H1 (cell line): Measurements from ENCODE around the gene SH2D4B. TPM values are rescaled to one million over a fixed set of nuclear protein-coding genes. Genes with fewer than 3 reads are reported as not detected.
A peak's percentile ranks its signal among the peaks of the same experiment; 100 is the strongest.

Experiments used
- CTCF ChIA-PET: fragments of 300-600 bp; sonication (Branson Sonifier 250); formaldehyde crosslinking; loops from one replicate; lab custom pipeline; 2021; ENCODE audit not compliant: partially characterized antibody; lab: Charles Lee
- POLR2A ChIA-PET: fragments of 300-600 bp; sonication (Branson Sonifier 250); formaldehyde crosslinking; loops from one replicate; lab custom pipeline; 2021; ENCODE audit warnings: inconsistent platforms; ENCODE audit not compliant: partially characterized antibody; lab: Charles Lee
- DNase-seq, 2 experiments: peaks; one replicate each; pipeline versions ENCODE4 v3.0.0 to v3.0.0-alpha.2; 2010 to 2022; ENCODE audit warnings: low spot score in 2 of 2, low read depth in 1 of 2, mixed read lengths in 1 of 2
- FAIRE-seq: peaks from 2 replicates; lab custom pipeline; 2011; peaks lifted over from hg19 to GRCh38; lab: Jason Lieb, UNC
- H2AFZ ChIP-seq: 2 replicates; pipeline ENCODE4 v1.8.1; 2012; ENCODE audit warnings: low read length, inconsistent platforms
- H2AK5ac ChIP-seq: 2 replicates; pipeline ENCODE4 v1.6.1; 2013; ENCODE audit warnings: low read depth, low read length
- H2BK120ac ChIP-seq: replicated peaks from 2 replicates; pipeline ENCODE3; 2013; ENCODE audit warnings: low read depth, low read length, inconsistent platforms
- H2BK12ac ChIP-seq: 2 replicates; pipeline ENCODE4 v1.6.1; 2013; ENCODE audit warnings: low read depth, low read length
- H2BK15ac ChIP-seq: 2 replicates; pipeline ENCODE4 v1.6.1; 2013; ENCODE audit warnings: low read length
- H2BK20ac ChIP-seq: 2 replicates; pipeline ENCODE4 v1.6.1; 2013; ENCODE audit warnings: low read length
- H2BK5ac ChIP-seq: 2 replicates; pipeline ENCODE4 v1.6.1; 2013; ENCODE audit warnings: low read depth, low read length
- H3K14ac ChIP-seq: 2 replicates; pipeline ENCODE4 v1.6.1; 2013; ENCODE audit warnings: inconsistent platforms; ENCODE audit not compliant: insufficient read length
- H3K18ac ChIP-seq: 2 replicates; pipeline ENCODE4 v1.6.1; 2013; ENCODE audit warnings: low read length; ENCODE audit errors: extremely low read depth
- H3K23ac ChIP-seq: 2 replicates; pipeline ENCODE4 v1.6.1; 2013; ENCODE audit warnings: inconsistent platforms; ENCODE audit not compliant: insufficient read length
- H3K23me2 ChIP-seq: 2 replicates; pipeline ENCODE4 v1.6.1; 2013; ENCODE audit warnings: low read depth, low read length
- H3K27ac ChIP-seq: 2 replicates; pipeline ENCODE4 v1.6.1; 2011; ENCODE audit warnings: low read depth, low read length, inconsistent platforms
- H3K27me3 ChIP-seq, 4 experiments: replicated peaks in 1 of 4; 1 replicate in 1 of 4; 2 replicates in 3 of 4; pipeline versions ENCODE4 v1.6.1 to v1.8.1; 2011 to 2013; ENCODE audit warnings: low read length in 3 of 4, mild to moderate bottlenecking in 3 of 4, inconsistent platforms in 2 of 4, mixed read lengths in 2 of 4, moderate library complexity in 1 of 4; ENCODE audit not compliant: control insufficient read depth in 3 of 4, insufficient read depth in 3 of 4; ENCODE audit errors: extremely low read depth in 1 of 4
- H3K36me3 ChIP-seq, 4 experiments: 2 replicates each; pipeline versions ENCODE4 v1.6.1 to v1.8.1; 2011 to 2013; ENCODE audit warnings: mild to moderate bottlenecking in 4 of 4, low read length in 3 of 4, moderate library complexity in 2 of 4, control low read depth in 1 of 4, inconsistent platforms in 1 of 4; ENCODE audit not compliant: insufficient read depth in 4 of 4, control insufficient read depth in 2 of 4
- H3K4ac ChIP-seq: replicated peaks from 2 replicates; pipeline ENCODE3; 2013; ENCODE audit warnings: low read length, low read depth, mixed read lengths, inconsistent platforms; ENCODE audit not compliant: insufficient read length
- H3K4me1 ChIP-seq, 4 experiments: replicated peaks in 1 of 4; 1 replicate in 1 of 4; 2 replicates in 3 of 4; pipeline versions ENCODE4 v1.6.1 to v1.8.1; 2011 to 2013; ENCODE audit warnings: low read length in 3 of 4, inconsistent platforms in 2 of 4, mixed read lengths in 1 of 4; ENCODE audit not compliant: insufficient read depth in 4 of 4, control insufficient read depth in 3 of 4
- H3K4me2 ChIP-seq, 2 experiments: 2 replicates each; pipeline versions ENCODE4 v1.6.1 to v1.8.1; 2011 to 2013; ENCODE audit warnings: low read depth in 2 of 2, low read length in 2 of 2, control low read depth in 1 of 2, inconsistent platforms in 1 of 2, mild to moderate bottlenecking in 1 of 2; ENCODE audit not compliant: insufficient read depth in 1 of 2
- H3K4me3 ChIP-seq, 4 experiments: fragments of 200-600, 300-600 bp in 1 of 4; sonication (generic), shearing (Covaris generic), sonication (Bioruptor Twin) in 1 of 4; 2 replicates each; pipeline versions ENCODE4 v1.5.1 to v1.8.1; 2011 to 2016; ENCODE audit warnings: low read length in 4 of 4, low read depth in 3 of 4, control low read depth in 2 of 4, inconsistent platforms in 2 of 4, mild to moderate bottlenecking in 2 of 4, mixed read lengths in 1 of 4, moderate library complexity in 1 of 4; ENCODE audit not compliant: insufficient read depth in 2 of 4; ENCODE audit errors: extremely low read depth in 1 of 4
- H3K56ac ChIP-seq: replicated peaks from 2 replicates; pipeline ENCODE3; 2013; ENCODE audit warnings: low read depth, mild to moderate bottlenecking, mixed read lengths, low read length, inconsistent platforms; ENCODE audit not compliant: insufficient read length
- H3K79me1 ChIP-seq: 2 replicates; pipeline ENCODE4 v1.6.1; 2013; ENCODE audit warnings: low read depth, low read length, control low read depth
- H3K79me2 ChIP-seq, 2 experiments: 2 replicates each; pipeline versions ENCODE4 v1.6.1 to v1.8.1; 2012 to 2013; ENCODE audit warnings: low read length in 2 of 2, mild to moderate bottlenecking in 2 of 2, inconsistent platforms in 1 of 2; ENCODE audit not compliant: insufficient read depth in 2 of 2, control insufficient read depth in 1 of 2
- H3K9ac ChIP-seq, 4 experiments: replicated peaks in 1 of 4; 1 replicate in 1 of 4; 2 replicates in 3 of 4; pipeline versions ENCODE4 v1.6.1 to v1.8.1; 2011 to 2013; ENCODE audit warnings: low read depth in 3 of 4, low read length in 3 of 4, control low read depth in 2 of 4, mild to moderate bottlenecking in 2 of 4, moderate library complexity in 2 of 4, inconsistent platforms in 1 of 4; ENCODE audit errors: extremely low read depth in 1 of 4
- H3K9me3 ChIP-seq, 2 experiments: 2 replicates each; pipeline versions ENCODE4 v1.6.1 to v1.8.1; 2012 to 2013; ENCODE audit warnings: mild to moderate bottlenecking in 2 of 2, moderate library complexity in 2 of 2, control low read depth in 1 of 2, inconsistent platforms in 1 of 2, low read depth in 1 of 2, low read length in 1 of 2, mixed read lengths in 1 of 2; ENCODE audit not compliant: insufficient read depth in 2 of 2
- H4K20me1 ChIP-seq, 2 experiments: replicated peaks in 1 of 2; 2 replicates each; pipeline versions ENCODE3 to v1.8.1; 2011 to 2013; ENCODE audit warnings: inconsistent platforms in 2 of 2, low read length in 2 of 2, mild to moderate bottlenecking in 1 of 2; ENCODE audit not compliant: insufficient read depth in 2 of 2, control insufficient read depth in 1 of 2
- H4K5ac ChIP-seq: 2 replicates; pipeline ENCODE4 v1.6.1; 2013; ENCODE audit warnings: low read length, low read depth, mixed read lengths, inconsistent platforms; ENCODE audit not compliant: insufficient read length
- H4K8ac ChIP-seq: 2 replicates; pipeline ENCODE4 v1.8.0; 2013; ENCODE audit warnings: mild to moderate bottlenecking, moderate library complexity, low read length, inconsistent platforms; ENCODE audit not compliant: insufficient read depth; ENCODE audit errors: extremely low read depth
- H4K91ac ChIP-seq: replicated peaks from 2 replicates; pipeline ENCODE3; 2013; ENCODE audit warnings: low read length, mixed read lengths, inconsistent platforms; ENCODE audit not compliant: insufficient read length
- BACH1 ChIP-seq: IDR thresholded peaks from 2 replicates; pipeline ENCODE4 v1.6.1; 2012; ENCODE audit warnings: low read length, improper control_type of control experiment
- CBX5 ChIP-seq: fragments of 300-800, 300-1000 bp; sonication (generic); IDR thresholded peaks from 2 replicates; pipeline ENCODE4 v1.7.1; 2016; ENCODE audit warnings: antibody characterized with exemption, low read length, low read depth
- CBX8 ChIP-seq: fragments of 300-800, 300-1000 bp; sonication (generic); IDR thresholded peaks from 2 replicates; pipeline ENCODE4 v1.7.1; 2016; ENCODE audit warnings: low read depth, low read length, borderline replicate concordance
- EGR1 ChIP-seq: IDR thresholded peaks from 2 replicates; pipeline ENCODE4 v1.6.1; 2011; ENCODE audit warnings: low read depth, low read length, borderline replicate concordance
- HDAC6 ChIP-seq: IDR thresholded peaks from one replicate; pipeline ENCODE4 v1.7.1; 2012; ENCODE audit warnings: low read depth, mild to moderate bottlenecking, inconsistent platforms, low read length, moderate library complexity
- KDM1A ChIP-seq: fragments of 200-600, 300-600 bp; sonication (generic); IDR thresholded peaks from 2 replicates; pipeline ENCODE4 v1.7.1; 2016; ENCODE audit warnings: mild to moderate bottlenecking, low read length, borderline replicate concordance
- NANOG ChIP-seq: IDR thresholded peaks from 2 replicates; pipeline ENCODE4 v1.6.1; 2011; ENCODE audit warnings: low read length, low read depth, mild to moderate bottlenecking, inconsistent platforms; ENCODE audit not compliant: insufficient read depth, poor library complexity, severe bottlenecking
- RFX5 ChIP-seq: IDR thresholded peaks from 2 replicates; pipeline ENCODE4 v1.6.1; 2011; ENCODE audit warnings: low read depth, low read length, improper control_type of control experiment, borderline replicate concordance
- RXRA ChIP-seq: IDR thresholded peaks from 2 replicates; pipeline ENCODE4 v1.6.1; 2011; ENCODE audit warnings: low read depth, mild to moderate bottlenecking, low read length, moderate library complexity; ENCODE audit not compliant: insufficient read depth
- SIRT6 ChIP-seq: IDR thresholded peaks from one replicate; pipeline ENCODE4 v1.7.1; 2012; ENCODE audit warnings: low read length, inconsistent platforms
- SP4 ChIP-seq: IDR thresholded peaks from 2 replicates; pipeline ENCODE4 v1.6.1; 2012; ENCODE audit warnings: low read length, inconsistent platforms
- SRF ChIP-seq: IDR thresholded peaks from 2 replicates; pipeline ENCODE4 v1.6.1; 2011; ENCODE audit warnings: mild to moderate bottlenecking, low read depth, low read length, moderate library complexity
- USF2 ChIP-seq: IDR thresholded peaks from 2 replicates; pipeline ENCODE4 v1.6.1; 2011; ENCODE audit warnings: low read length, improper control_type of control experiment
- WGBS, 2 experiments: shearing (Covaris generic) in 1 of 2; methylation state at CpG; one replicate each; pipeline versions ENCODE4 v1.1.6 to v1.1.7; 2013 to 2015; ENCODE audit warnings: low lambda C conversion rate in 2 of 2, mixed read lengths in 2 of 2, inconsistent platforms in 1 of 2, low coverage in 1 of 2, missing lambda C conversion rate in 1 of 2; ENCODE audit not compliant: insufficient replicate concordance in 2 of 2, insufficient coverage in 1 of 2, insufficient read length in 1 of 2; ENCODE audit errors: extremely low coverage in 1 of 2, missing lambda C conversion rate in 1 of 2; 5-methylcytosine and 5-hydroxymethylcytosine counted together
- polyA plus RNA-seq, 7 experiments: library from polyadenylated mRNA; depleted of rRNA in 3 of 7; stranded (reverse) in 5 of 7; unstranded in 2 of 7; fragments of >200 nt in 5 of 7; fragments of 200-250 nt in 2 of 7; gene quantifications; 1 replicate in 5 of 7; 2 replicates in 1 of 7; 4 replicates in 1 of 7; pipeline versions ENCODE4 v1.2.1 to v1.2.3, GENCODE V29; 2011 to 2013; ENCODE audit warnings: missing spikeins in 2 of 7, mixed read lengths in 2 of 7
- total RNA-seq: library from RNA; stranded (reverse); fragmentation: NEBNext Ultra II Directional; extraction: Animal tissue kit (Norgen Biotek cat#: 25700); gene quantifications from 2 replicates; pipeline ENCODE4 v1.2.1, GENCODE V29; 2021

The SH2D4B gene
- total and polyA plus RNA-seq, 2 of the 8 experiments (the other 6 are each of a cell fraction or from before 2014, with no cell fraction given): 0.06 to 0.13 TPM

GRCh38 chr10:80540618-80540980 is 2.9 kb downstream of the SH2D4B start:
- H4K91ac ChIP-seq: peak overlapping the region; percentile 33
- peaks cover 0 to 6% of the 10 kb centered on the region in 2 experiments; a peak in 2 of 4 replicates for H3K9me3 ChIP-seq
- no peak overlapping the region for H3K9ac ChIP-seq
- H2AK5ac ChIP-seq: no peak overlapping the region
- no peak overlapping the region for H3K4ac ChIP-seq
- no peak overlapping the region for H3K4me2 ChIP-seq
- FAIRE-seq: no peak
- peak in 1 of 2 experiments; percentile 32 for DNase-seq
- no peak overlapping the region for H2BK120ac ChIP-seq
- H3K36me3 ChIP-seq: no peaks in the 10 kb centered on the region
- no peak overlapping the region for H4K5ac ChIP-seq
- ChIA-PET POLR2A (no interaction called here), CTCF (interaction anchor here (0.6 to 1.4 kb wide), 3 partner anchors 35 to 1259 kb away, joined by 3 to 5 read pairs (median 4); no protein-coding TSS in a partner anchor)
- no peak overlapping the region for H2BK5ac ChIP-seq
- H2BK15ac ChIP-seq: no peak overlapping the region
- no peak overlapping the region for H2BK20ac ChIP-seq
- H3K56ac ChIP-seq: no peak overlapping the region
- H4K20me1 ChIP-seq: no peaks in the 10 kb centered on the region
- H3K18ac ChIP-seq: no peak overlapping the region; the same call in 1 of the 2 replicates
- WGBS, 2 experiments: 87% methylated on average over 9 of the region's 9 CpGs; no CpG with 5 or more reads in 1 of the 2 experiments
- no peak overlapping the region for H4K8ac ChIP-seq
- H3K23ac ChIP-seq: no peak overlapping the region
- no peaks in the 10 kb centered on the region for H3K79me1 ChIP-seq
- H2AFZ ChIP-seq: no peak overlapping the region
- no peaks in the 10 kb centered on the region for H3K79me2 ChIP-seq
- H3K27me3 ChIP-seq: peaks cover 0 to 1% (median 0%) of the 10 kb centered on the region in 4 experiments; a peak in 2 of 7 replicates
- no peaks in the 10 kb centered on the region for H3K4me1 ChIP-seq
- no peak overlapping the region for H3K4me3 ChIP-seq
- no peak overlapping the region for H2BK12ac ChIP-seq
- H3K14ac ChIP-seq: no peak overlapping the region
- H3K27ac ChIP-seq: no peak overlapping the region
- no peaks in the 10 kb centered on the region for H3K23me2 ChIP-seq
- TF ChIP-seq RXRA: no peak
- TF ChIP-seq HDAC6: no peak
- TF ChIP-seq KDM1A: no peak
- no peak for TF ChIP-seq SP4
- no peak for TF ChIP-seq EGR1
- TF ChIP-seq CBX8: no peak
- no peak for TF ChIP-seq BACH1
- no peak for TF ChIP-seq USF2
- TF ChIP-seq SRF: no peak
- no peak for TF ChIP-seq SIRT6
- no peak for TF ChIP-seq RFX5
- no peak for TF ChIP-seq CBX5
- TF ChIP-seq NANOG: no peak
